OCI-LY3 (cell line): ENCODE measurements around the gene LRP1-AS.

ENCODE experiments used
- H2AFZ ChIP-seq: fragments of 200-600, 300-600 bp; shearing (Covaris generic); 2 replicates; pipeline ENCODE4 v1.6.0; 2014; ENCODE audit warnings: antibody characterized with exemption, low read depth, low read length
- H3K27ac ChIP-seq: fragments of 200-600, 300-600 bp; sonication (generic); 2 replicates; pipeline ENCODE4 v1.5.1; 2014; ENCODE audit warnings: mild to moderate bottlenecking, low read length, moderate library complexity, mixed read lengths
- H3K27me3 ChIP-seq: fragments of 200-600, 300-600 bp; sonication (generic); 2 replicates; pipeline ENCODE4 v1.6.1; 2014; ENCODE audit warnings: low read depth, low read length, mixed read lengths
- H3K36me3 ChIP-seq: fragments of 200-600, 300-600 bp; sonication (generic); replicated peaks from 2 replicates; pipeline ENCODE3; 2014; ENCODE audit warnings: low read depth, low read length, mixed read lengths
- H3K4me1 ChIP-seq: fragments of 300-600, 200-600 bp; sonication (generic); 2 replicates; pipeline ENCODE4 v1.6.1; 2014; ENCODE audit warnings: low read length, mixed read lengths
- H3K4me2 ChIP-seq: fragments of 200-600, 300-600 bp; sonication (generic); 2 replicates; pipeline ENCODE4 v1.6.1; 2014; ENCODE audit warnings: low read length, mixed read lengths
- H3K4me3 ChIP-seq: fragments of 300-600, 200-600 bp; sonication (generic); 2 replicates; pipeline ENCODE4 v1.5.1; 2014; ENCODE audit warnings: antibody characterized with exemption, mild to moderate bottlenecking, low read length, moderate library complexity
- H3K79me2 ChIP-seq: fragments of 300-600, 200-600 bp; shearing (Covaris generic); 2 replicates; pipeline ENCODE4 v1.6.1; 2014; ENCODE audit warnings: mild to moderate bottlenecking, low read length, mixed read lengths
- H3K9ac ChIP-seq: fragments of 300-600, 200-600 bp; shearing (Covaris generic); 2 replicates; pipeline ENCODE4 v1.6.0; 2014; ENCODE audit warnings: mild to moderate bottlenecking, low read length, moderate library complexity
- H3K9me3 ChIP-seq: fragments of 200-600, 300-600 bp; shearing (Covaris generic); 2 replicates; pipeline ENCODE4 v1.6.1; 2014; ENCODE audit warnings: low read length, mixed read lengths; ENCODE audit not compliant: insufficient read depth
- H4K20me1 ChIP-seq: fragments of 200-600, 300-600 bp; sonication (generic); 2 replicates; pipeline ENCODE4 v1.6.1; 2016; ENCODE audit warnings: low read length, mixed read lengths; ENCODE audit not compliant: insufficient read depth
- CTCF ChIP-seq: fragments of 200-600, 300-600 bp; sonication (generic); IDR thresholded peaks from 2 replicates; pipeline ENCODE4 v1.5.1; 2014; ENCODE audit warnings: antibody characterized with exemption, low read length, low read depth
- EZH2phosphoT487 ChIP-seq: fragments of 200-600 bp; shearing (Covaris generic); IDR thresholded peaks from 2 replicates; pipeline ENCODE4 v1.6.1; 2018; ENCODE audit warnings: antibody characterized with exemption, mixed run types, low read depth

LRP1-AS gene

GRCh38 chr12:57141249-57141648 lies 6.2 kb downstream of the LRP1-AS start:
- Histone ChIP-seq H4K20me1 (no peaks in the 10 kb centered on the region), H3K9me3 (no peaks in the 10 kb centered on the region), H3K27me3 (0 out of 2 replicates have a peak, but pooled peaks cover 3% of the 10 kb centered on the region), H3K36me3 (no peaks in the 10 kb centered on the region), H3K9ac (no peak overlapping the region), H3K27ac (no peak overlapping the region), H3K4me2 (no peak overlapping the region), H2AFZ (no peak overlapping the region), H3K4me3 (no peak overlapping the region), H3K79me2 (no peaks in the 10 kb centered on the region), H3K4me1 (no peaks in the 10 kb centered on the region)
- no peak for TF ChIP-seq CTCF
- no peak for TF ChIP-seq EZH2phosphoT487

GRCh38 chr12:57139796-57140649 lies 7.4 kb downstream of the LRP1-AS start:
- Histone ChIP-seq H4K20me1 (no peaks in the 10 kb centered on the region), H3K9ac (no peak overlapping the region), H3K9me3 (no peaks in the 10 kb centered on the region), H3K4me3 (no peak overlapping the region), H3K27me3 (0 out of 2 replicates have a peak, but pooled peaks cover 3% of the 10 kb centered on the region), H3K27ac (no peak overlapping the region), H3K4me2 (no peak overlapping the region), H2AFZ (no peak overlapping the region), H3K4me1 (no peaks in the 10 kb centered on the region), H3K36me3 (no peaks in the 10 kb centered on the region), H3K79me2 (no peaks in the 10 kb centered on the region)
- TF ChIP-seq CTCF (no peak), EZH2phosphoT487 (no peak)

GRCh38 chr12:57138526-57139272 lies 8.7 kb downstream of the LRP1-AS start:
- Histone ChIP-seq H2AFZ (no peak overlapping the region), H3K4me3 (no peak overlapping the region), H4K20me1 (no peaks in the 10 kb centered on the region), H3K9ac (no peak overlapping the region), H3K27ac (no peak overlapping the region), H3K4me2 (no peak overlapping the region), H3K36me3 (no peaks in the 10 kb centered on the region), H3K4me1 (no peaks in the 10 kb centered on the region), H3K9me3 (no peaks in the 10 kb centered on the region), H3K79me2 (no peaks in the 10 kb centered on the region), H3K27me3 (0 out of 2 replicates have a peak, but pooled peaks cover 3% of the 10 kb centered on the region)
- TF ChIP-seq EZH2phosphoT487 (no peak), CTCF (no peak)
